Adrenal gland (tissue), 5 donors: ENCODE measurements around the gene HIKESHI.

Experiments used
- CTCF ChIP-seq, 6 experiments: fragments of 450-650 bp in 4 of 6; fragments of 200-600 bp in 2 of 6; sonication (generic) in 1 of 6; IDR thresholded peaks; 1 replicate in 5 of 6; 2 replicates in 1 of 6; pipeline versions ENCODE4 v1.5.1 to v1.8.0; 2016 to 2021; ENCODE audit warnings: antibody characterized with exemption in 6 of 6, mild to moderate bottlenecking in 2 of 6, moderate library complexity in 1 of 6
- POLR2A ChIP-seq, 2 donors: fragments of 450-650 bp; IDR thresholded peaks; one replicate each; pipeline ENCODE4 v1.6.1; 2017; ENCODE audit warnings: antibody characterized with exemption in 2 of 2, mild to moderate bottlenecking in 2 of 2, moderate library complexity in 1 of 2
- donor health status: DM: no; HTN: no; CAD: no.

- TF ChIP-seq CTCF (IDR thresholded peaks at IDR 0.05) (no peak), POLR2A (IDR thresholded peaks at IDR 0.05) (no peak)
These were observed 35.2 kb downstream of the HIKESHI start for GRCh38 chr11:86337227-86337626.
